Endothelial cell of umbilical vein (primary cell): ENCODE measurements around the gene FGF10. TPM values are rescaled to one million over a fixed set of nuclear protein-coding genes. Genes with fewer than 3 reads are reported as not detected.

ENCODE experiments used
- BruUV-seq: library from RNA; stranded (reverse); fragments of 400-500 nt; replicated peaks from 2 replicates; lab custom pipeline; 2021; lab: Mats Ljungman, UMichigan
- CTCF ChIA-PET: fragments of 300-600, 350-600 bp; sonication (Branson Sonifier 250); formaldehyde crosslinking; loops from one replicate; lab custom pipeline; 2021; ENCODE audit warnings: antibody characterized with exemption, inconsistent platforms; lab: Charles Lee
- POLR2A ChIA-PET: fragments of 300-600, 350-600 bp; sonication (Branson Sonifier 250); formaldehyde crosslinking; loops from one replicate; lab custom pipeline; 2021; ENCODE audit warnings: antibody characterized with exemption, inconsistent platforms; lab: Charles Lee
- DNase-seq: peaks from one replicate; pipeline ENCODE4 v3.0.0-alpha.2; 2011; ENCODE audit warnings: low read depth, low spot score
- FAIRE-seq: peaks from 2 replicates; lab custom pipeline; 2011; peaks lifted over from hg19 to GRCh38; lab: Jason Lieb, UNC
- H2AFZ ChIP-seq: 2 replicates; pipeline ENCODE4 v1.6.0; 2012; ENCODE audit warnings: low read depth, low read length, control low read depth, inconsistent platforms
- H3K27ac ChIP-seq: 2 replicates; pipeline ENCODE4 v1.5.1; 2011; ENCODE audit warnings: low read depth, mild to moderate bottlenecking, control low read depth, low read length, moderate library complexity; ENCODE audit not compliant: insufficient read depth
- H3K27me3 ChIP-seq, 2 experiments: 2 replicates each; pipeline versions ENCODE4 v1.6.0 to v1.6.1; 2011; ENCODE audit warnings: low read length in 2 of 2, mixed read lengths in 1 of 2; ENCODE audit not compliant: control insufficient read depth in 2 of 2, insufficient read depth in 2 of 2
- H3K36me3 ChIP-seq, 2 experiments: 2 replicates in 1 of 2; 3 replicates in 1 of 2; pipeline ENCODE4 v1.5.1; 2011; ENCODE audit warnings: low read length in 2 of 2, mild to moderate bottlenecking in 1 of 2, moderate library complexity in 1 of 2; ENCODE audit not compliant: control insufficient read depth in 2 of 2, insufficient read depth in 2 of 2; ENCODE audit errors: extremely low read depth in 1 of 2
- H3K4me1 ChIP-seq: 3 replicates; pipeline ENCODE4 v1.5.1; 2011; ENCODE audit warnings: mild to moderate bottlenecking, low read length; ENCODE audit not compliant: control insufficient read depth, insufficient read depth; ENCODE audit errors: extremely low read depth
- H3K4me2 ChIP-seq: 2 replicates; pipeline ENCODE4 v1.6.1; 2011; ENCODE audit warnings: low read length, control low read depth, mixed read lengths; ENCODE audit not compliant: insufficient read depth
- H3K4me3 ChIP-seq, 3 experiments: fragments of 200-600 bp in 1 of 3; sonication (generic), shearing (Covaris generic) in 1 of 3; replicated peaks in 1 of 3; 2 replicates each; pipeline ENCODE4 v1.5.1; 2011 to 2016; ENCODE audit warnings: control low read depth in 3 of 3, low read length in 3 of 3, mild to moderate bottlenecking in 2 of 3, inconsistent platforms in 1 of 3, low read depth in 1 of 3, moderate library complexity in 1 of 3; ENCODE audit not compliant: insufficient read depth in 1 of 3
- H3K79me2 ChIP-seq: 2 replicates; pipeline ENCODE4 v1.6.0; 2012; ENCODE audit warnings: low read length, inconsistent platforms; ENCODE audit not compliant: control insufficient read depth, insufficient read depth
- H3K9ac ChIP-seq: replicated peaks from 2 replicates; pipeline ENCODE3; 2011; ENCODE audit warnings: low read length, control low read depth; ENCODE audit not compliant: insufficient read depth; ENCODE audit errors: extremely low read depth
- H3K9me1 ChIP-seq: replicated peaks from 3 replicates; pipeline ENCODE4 v1.6.0; 2011; ENCODE audit warnings: mild to moderate bottlenecking, low read length; ENCODE audit not compliant: control insufficient read depth, insufficient read depth; ENCODE audit errors: extremely low read depth
- H3K9me3 ChIP-seq: replicated peaks from 2 replicates; pipeline ENCODE4 v1.5.1; 2012; ENCODE audit warnings: low read length, inconsistent platforms; ENCODE audit not compliant: control insufficient read depth, insufficient read depth
- H4K20me1 ChIP-seq: replicated peaks from 2 replicates; pipeline ENCODE3; 2011; ENCODE audit warnings: mild to moderate bottlenecking, low read length; ENCODE audit not compliant: control insufficient read depth, insufficient read depth; ENCODE audit errors: extremely low read depth
- EZH2 ChIP-seq: IDR thresholded peaks from 2 replicates; pipeline ENCODE4 v1.6.1; 2012; ENCODE audit warnings: borderline replicate concordance, low read depth, mild to moderate bottlenecking, moderate library complexity, low read length, inconsistent platforms; ENCODE audit not compliant: severe bottlenecking
- FOS ChIP-seq: IDR thresholded peaks from 2 replicates; pipeline ENCODE4 v1.6.1; 2011; ENCODE audit warnings: mild to moderate bottlenecking, low read length, moderate library complexity, borderline replicate concordance; ENCODE audit not compliant: insufficient read depth
- GATA2 ChIP-seq: IDR thresholded peaks from 2 replicates; pipeline ENCODE4 v1.7.0; 2011; ENCODE audit warnings: low read depth, mild to moderate bottlenecking, moderate library complexity, mixed read lengths, low read length; ENCODE audit not compliant: insufficient read length, insufficient read depth
- JUN ChIP-seq: IDR thresholded peaks from 2 replicates; pipeline ENCODE4 v1.6.1; 2011; ENCODE audit warnings: borderline replicate concordance, low read depth; ENCODE audit not compliant: insufficient read length, insufficient read depth
- MAX ChIP-seq: IDR thresholded peaks from 2 replicates; pipeline ENCODE4 v1.6.1; 2011; ENCODE audit not compliant: insufficient read depth, insufficient read length
- MYC ChIP-seq: IDR thresholded peaks from one replicate; pipeline ENCODE4 v1.6.1; 2011; ENCODE audit warnings: mild to moderate bottlenecking, low read depth, low read length
- POLR2A ChIP-seq: IDR thresholded peaks from 2 replicates; pipeline ENCODE4 v1.6.1; 2012; ENCODE audit warnings: low read depth, mild to moderate bottlenecking, control low read depth, low read length
- POLR2AphosphoS5 ChIP-seq: IDR thresholded peaks from 2 replicates; pipeline ENCODE4 v1.6.1; 2012; ENCODE audit warnings: low read depth, mild to moderate bottlenecking, control low read depth, low read length, moderate library complexity; ENCODE audit not compliant: insufficient read depth
- dilution Hi-C: fragments of 300-500 bp; cut with MboI; formaldehyde crosslinking; loops from one replicate; pipeline ENCODE4 v1.15.0; 2019; ENCODE audit warnings: low sequenced_read_pairs; ENCODE audit not compliant: extremely low pct_ligation_motif_present
- intact Hi-C: fragments of 100-400 bp; cut with micrococcal nuclease; formaldehyde crosslinking; loops from one replicate; pipeline ENCODE4 v1.10.0; 2022
- polyA plus RNA-seq, 4 experiments: library from polyadenylated mRNA; depleted of rRNA in 3 of 4; stranded (reverse) in 3 of 4; unstranded in 1 of 4; fragments of >200 nt; gene quantifications; 2 replicates each; pipeline versions ENCODE4 v1.2.1 to v1.2.3, GENCODE V29; 2011 to 2012; ENCODE audit warnings: missing spikeins in 1 of 4
- total RNA-seq: library from RNA; stranded (reverse); gene quantifications from 2 replicates; pipeline ENCODE4 v1.2.3, GENCODE V29; 2021
- TF ChIP-seq, protein P1 (sequence below), 2 donors: IDR thresholded peaks; 1 replicate in 1 of 2; 2 replicates in 1 of 2; pipeline ENCODE4 v1.5.1; 2011; ENCODE audit warnings: low read length in 2 of 2, mild to moderate bottlenecking in 2 of 2, moderate library complexity in 2 of 2, control low read depth in 1 of 2, inconsistent platforms in 1 of 2, low read depth in 1 of 2; ENCODE audit not compliant: insufficient read depth in 1 of 2; ENCODE audit errors: extremely low read depth in 1 of 2

FGF10 gene
- total and polyA plus RNA-seq, 2 donors (not counting 3 experiments of a cell fraction or from before 2014, with no cell fraction given): not detected

GRCh38 chr5:44257653-44258365 lies 131.4 kb downstream of the FGF10 start:
- Histone ChIP-seq H3K36me3 (no peaks in the 10 kb centered on the region), H3K27me3 (no peaks in the 10 kb centered on the region), H3K27ac (no peak overlapping the region), H3K9ac (no peak overlapping the region), H2AFZ (no peak overlapping the region), H3K4me1 (no peaks in the 10 kb centered on the region), H3K9me1 (no peaks in the 10 kb centered on the region), H3K4me2 (no peak overlapping the region), H3K4me3 (no peak overlapping the region), H3K79me2 (no peaks in the 10 kb centered on the region), H3K9me3 (no peaks in the 10 kb centered on the region), H4K20me1 (no peaks in the 10 kb centered on the region)
- TF ChIP-seq GATA2 (no peak), POLR2A (no peak), MAX (no peak), MYC (no peak), EZH2 (no peak), POLR2AphosphoS5 (no peak), JUN (no peak), FOS (no peak)
- TF ChIP-seq, protein P1, sequence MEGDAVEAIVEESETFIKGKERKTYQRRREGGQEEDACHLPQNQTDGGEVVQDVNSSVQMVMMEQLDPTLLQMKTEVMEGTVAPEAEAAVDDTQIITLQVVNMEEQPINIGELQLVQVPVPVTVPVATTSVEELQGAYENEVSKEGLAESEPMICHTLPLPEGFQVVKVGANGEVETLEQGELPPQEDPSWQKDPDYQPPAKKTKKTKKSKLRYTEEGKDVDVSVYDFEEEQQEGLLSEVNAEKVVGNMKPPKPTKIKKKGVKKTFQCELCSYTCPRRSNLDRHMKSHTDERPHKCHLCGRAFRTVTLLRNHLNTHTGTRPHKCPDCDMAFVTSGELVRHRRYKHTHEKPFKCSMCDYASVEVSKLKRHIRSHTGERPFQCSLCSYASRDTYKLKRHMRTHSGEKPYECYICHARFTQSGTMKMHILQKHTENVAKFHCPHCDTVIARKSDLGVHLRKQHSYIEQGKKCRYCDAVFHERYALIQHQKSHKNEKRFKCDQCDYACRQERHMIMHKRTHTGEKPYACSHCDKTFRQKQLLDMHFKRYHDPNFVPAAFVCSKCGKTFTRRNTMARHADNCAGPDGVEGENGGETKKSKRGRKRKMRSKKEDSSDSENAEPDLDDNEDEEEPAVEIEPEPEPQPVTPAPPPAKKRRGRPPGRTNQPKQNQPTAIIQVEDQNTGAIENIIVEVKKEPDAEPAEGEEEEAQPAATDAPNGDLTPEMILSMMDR (IDR thresholded peaks at IDR 0.05; ENCODE audit: extremely low read depth in 1 of 2, insufficient read depth in 1 of 2, low read depth in 1 of 2, low read length in 2 of 2): no peak
- intact Hi-C loops (no loop called here), dilution Hi-C loops (no loop called here)
- FAIRE-seq (no peak), DNase-seq (no peak)
- POLR2A ChIA-PET: no interaction called here
- no TSS peak for BruUV-seq
- CTCF ChIA-PET: no interaction called here
